HCT116 (cell line): ENCODE data around the gene RAB30.

Experiments
- CTCF ChIP-seq, 3 experiments: fragments of 200-600 bp in 1 of 3; sonication (generic) in 1 of 3; IDR thresholded peaks in 2 of 3; conservative IDR thresholded peaks in 1 of 3; 2 replicates each; pipeline ENCODE4 v1.5.1; 2012 to 2017; ENCODE audit warnings: low read depth in 2 of 3, low read length in 2 of 3, antibody characterized with exemption in 1 of 3, borderline replicate concordance in 1 of 3, control low read depth in 1 of 3, mild to moderate bottlenecking in 1 of 3, mixed read lengths in 1 of 3, mixed run types in 1 of 3, moderate library complexity in 1 of 3; ENCODE audit not compliant: insufficient read depth in 1 of 3
- ELF1 ChIP-seq: IDR thresholded peaks from 2 replicates; pipeline ENCODE4 v1.6.1; 2012; ENCODE audit warnings: low read depth, borderline replicate concordance
- EZH2 ChIP-seq: fragments of 200-600 bp; sonication (generic); IDR thresholded peaks from 2 replicates; pipeline ENCODE4 v1.6.1; 2017; ENCODE audit warnings: antibody characterized with exemption, mixed run types
- EZH2phosphoT487 ChIP-seq: fragments of 200-600 bp; IDR thresholded peaks from 2 replicates; pipeline ENCODE4 v1.6.1; 2018; ENCODE audit warnings: antibody characterized with exemption, borderline replicate concordance
- JUND ChIP-seq: IDR thresholded peaks from 2 replicates; pipeline ENCODE4 v1.6.1; 2012
- POLR2A ChIP-seq: IDR thresholded peaks from 2 replicates; pipeline ENCODE4 v1.7.0; 2011; ENCODE audit warnings: borderline replicate concordance; ENCODE audit not compliant: insufficient read depth, insufficient read length; ENCODE audit errors: extremely low read depth
- POLR2AphosphoS5 ChIP-seq: IDR thresholded peaks from 2 replicates; pipeline ENCODE4 v1.6.1; 2011; ENCODE audit warnings: mild to moderate bottlenecking, low read depth, low read length, moderate library complexity
- REST ChIP-seq: IDR thresholded peaks from 2 replicates; pipeline ENCODE4 v1.6.1; 2012; ENCODE audit warnings: low read depth
- SP1 ChIP-seq: IDR thresholded peaks from 2 replicates; pipeline ENCODE4 v1.6.1; 2012; ENCODE audit warnings: low read depth
- TCF7L2 ChIP-seq: IDR thresholded peaks from 2 replicates; pipeline ENCODE4 v1.7.0; 2011; ENCODE audit warnings: borderline replicate concordance, inconsistent platforms; ENCODE audit not compliant: insufficient read depth, insufficient read length; ENCODE audit errors: extremely low read depth
- YY1 ChIP-seq: IDR thresholded peaks from 2 replicates; pipeline ENCODE4 v1.6.1; 2011; ENCODE audit warnings: low read length, low read depth, moderate library complexity, mild to moderate bottlenecking; ENCODE audit not compliant: insufficient replicate concordance; ENCODE audit errors: extremely low read depth
- ZBTB33 ChIP-seq: IDR thresholded peaks from 2 replicates; pipeline ENCODE4 v1.6.1; 2011; ENCODE audit warnings: mild to moderate bottlenecking, low read length, moderate library complexity; ENCODE audit not compliant: insufficient replicate concordance; ENCODE audit errors: extremely low read depth
- ZNF274 ChIP-seq: fragments of 200-500 bp; sonication (Bioruptor generic); IDR thresholded peaks from 2 replicates; pipeline ENCODE4 v1.6.1; 2014; ENCODE audit warnings: mild to moderate bottlenecking, low read depth, low read length, inconsistent platforms

- no peak for TF ChIP-seq TCF7L2
- TF ChIP-seq YY1, result no peak
- TF ChIP-seq POLR2AphosphoS5, result no peak
- no peak for TF ChIP-seq CTCF (IDR thresholded peaks at IDR 0.05 in 2 of 3, conservative IDR thresholded peaks at IDR 0.05 in 1 of 3; ENCODE audit: borderline replicate concordance in 1 of 3, insufficient read depth in 1 of 3, low read depth in 2 of 3, low read length in 2 of 3)
- no peak for TF ChIP-seq EZH2phosphoT487
- no peak for TF ChIP-seq EZH2
- no peak for TF ChIP-seq REST
- TF ChIP-seq POLR2A, result no peak
- TF ChIP-seq ELF1, result no peak
- no peak for TF ChIP-seq JUND
- no peak for TF ChIP-seq SP1
- no peak for TF ChIP-seq ZBTB33
- no peak for TF ChIP-seq ZNF274
These were observed 6.6 kb upstream of the RAB30 start for GRCh38 chr11:83078269-83078668.
